Astrocyte of the spinal cord (primary cell): ENCODE measurements around the gene CDKL4.

ENCODE experiments used
- DNase-seq: peaks from one replicate; pipeline ENCODE4 v3.0.0; 2011; ENCODE audit warnings: low read depth, low spot score
- H3K4me3 ChIP-seq: 2 replicates; pipeline ENCODE4 v1.5.1; 2011; ENCODE audit warnings: low read depth, mild to moderate bottlenecking, low read length, moderate library complexity
- CTCF ChIP-seq: IDR thresholded peaks from 2 replicates; pipeline ENCODE4 v1.5.1; 2012; ENCODE audit warnings: low read depth, mild to moderate bottlenecking, low read length, inconsistent platforms
- in situ Hi-C: cut with HindIII; loops from 2 replicates; pipeline ENCODE4 v1.10.0; 2017; ENCODE audit warnings: low sequenced_read_pairs

CDKL4 gene

GRCh38 chr2:39221459-39221858, 22.3 kb downstream of the CDKL4 start:
- TF ChIP-seq CTCF: no peak
- no peak for DNase-seq
- H3K4me3 ChIP-seq: no peak overlapping the region
- in situ Hi-C loops: loop anchor here (25.0 kb wide), 1 partner anchor 159 kb away; no protein-coding TSS in a partner anchor

GRCh38 chr2:39220136-39220535, 23.6 kb downstream of the CDKL4 start:
- in situ Hi-C loops: loop anchor here (25.0 kb wide), 1 partner anchor 158 kb away; no protein-coding TSS in a partner anchor
- no peak for DNase-seq
- no peak for TF ChIP-seq CTCF
- no peak overlapping the region for H3K4me3 ChIP-seq

GRCh38 chr2:39218391-39218790, 25.4 kb downstream of the CDKL4 start:
- no peak for DNase-seq
- in situ Hi-C loops: loop anchor here (25.0 kb wide), 1 partner anchor 156 kb away; no protein-coding TSS in a partner anchor
- H3K4me3 ChIP-seq: no peak overlapping the region
- TF ChIP-seq CTCF: no peak

- no peak overlapping the region for H3K4me3 ChIP-seq
- TF ChIP-seq CTCF: no peak
- in situ Hi-C loops: loop anchor here (25.0 kb wide), 1 partner anchor 155 kb away; no protein-coding TSS in a partner anchor
- DNase-seq: no peak
Measured at GRCh38 chr2:39217192-39217550, 26.6 kb downstream of the CDKL4 start.

GRCh38 chr2:39216346-39217191, 27.2 kb downstream of the CDKL4 start:
- in situ Hi-C loops: loop anchor here (25.0 kb wide), 1 partner anchor 154 kb away; no protein-coding TSS in a partner anchor
- no peak overlapping the region for H3K4me3 ChIP-seq
- DNase-seq: no peak
- TF ChIP-seq CTCF: no peak

GRCh38 chr2:39215545-39215944, 28.2 kb downstream of the CDKL4 start:
- no peak for DNase-seq
- H3K4me3 ChIP-seq: no peak overlapping the region
- TF ChIP-seq CTCF: no peak
- in situ Hi-C loops: loop anchor here (25.0 kb wide), 1 partner anchor 153 kb away; no protein-coding TSS in a partner anchor
